Kidney (tissue), 14 donors: ENCODE results near the gene ILKAP. TPM values are rescaled to one million over a fixed set of nuclear protein-coding genes. Genes with fewer than 3 reads are reported as not detected.
A peak's percentile ranks its signal among the peaks of the same experiment; 100 is the strongest.

Experiments used
- DNase-seq, 5 donors: peaks; one replicate each; pipeline ENCODE4 v3.0.0-alpha.2; 2013 to 2020
- FAIRE-seq: peaks from 2 replicates; lab custom pipeline; 2012; peaks lifted over from hg19 to GRCh38; lab: Jason Lieb, UNC
- H3K27ac ChIP-seq, 2 donors: one replicate each; pipeline ENCODE4 v1.7.0; 2013; ENCODE audit warnings: low read depth in 2 of 2, low read length in 2 of 2, inconsistent platforms in 1 of 2
- H3K27me3 ChIP-seq: one replicate; pipeline ENCODE4 v1.7.1; 2013; ENCODE audit warnings: low read length, inconsistent platforms; ENCODE audit not compliant: control insufficient read depth, insufficient read depth
- H3K36me3 ChIP-seq, 3 donors: one replicate each; pipeline versions ENCODE4 v1.7.0 to v1.7.1; 2013; ENCODE audit warnings: low read length in 3 of 3, control low read depth in 1 of 3, inconsistent platforms in 1 of 3; ENCODE audit not compliant: insufficient read depth in 3 of 3, control insufficient read depth in 2 of 3
- H3K4me1 ChIP-seq, 3 donors: one replicate each; pipeline versions ENCODE4 v1.7.0 to v1.7.1; 2013; ENCODE audit warnings: low read length in 3 of 3, inconsistent platforms in 1 of 3, low read depth in 1 of 3; ENCODE audit not compliant: control insufficient read depth in 2 of 3, insufficient read depth in 2 of 3
- H3K4me3 ChIP-seq, 3 donors: one replicate each; pipeline versions ENCODE4 v1.7.0 to v1.8.1; 2013; ENCODE audit warnings: low read length in 3 of 3, control low read depth in 1 of 3, inconsistent platforms in 1 of 3
- H3K9ac ChIP-seq, 3 donors: one replicate each; pipeline versions ENCODE4 v1.7.0 to v1.7.1; 2013; ENCODE audit warnings: low read length in 3 of 3, control low read depth in 1 of 3, inconsistent platforms in 1 of 3
- H3K9me3 ChIP-seq, 3 donors: one replicate each; pipeline versions ENCODE4 v1.7.0 to v1.7.1; 2013; ENCODE audit warnings: low read length in 3 of 3, control low read depth in 1 of 3, inconsistent platforms in 1 of 3; ENCODE audit not compliant: control insufficient read depth in 2 of 3, insufficient read depth in 1 of 3
- intact Hi-C: fragments of 100-400 bp; cut with DNase I; formaldehyde crosslinking; loops from one replicate; pipeline ENCODE4 v1.11.1; 2022
- polyA plus RNA-seq: library from polyadenylated mRNA; stranded (reverse); fragments of 350-450 nt; fragmentation: Illumina TruSeq; extraction: RNeasy Lipid Tissue Mini Kit (QIAGEN cat#74804); gene quantifications from one replicate; pipeline ENCODE4 v1.2.3, GENCODE V29; 2014; ENCODE audit warnings: low read depth, low replicate concordance; ENCODE audit not compliant: insufficient read depth
- total RNA-seq: library from RNA; stranded (reverse); fragmentation: NEBNext Ultra II Directional; extraction: Animal tissue kit (Norgen Biotek cat#: 25700); gene quantifications from one replicate; pipeline ENCODE4 v1.2.1, GENCODE V29; 2021
- TF ChIP-seq, protein P1 (sequence below): IDR thresholded peaks from 3 replicates; pipeline ENCODE4 v1.5.1; 2012; ENCODE audit warnings: mild to moderate bottlenecking, moderate library complexity, borderline replicate concordance; ENCODE audit not compliant: insufficient read depth; ENCODE audit errors: extremely low read depth
- donor health status: control.
- donor health status: control.
- donor health status: control.
- donor health status: control.
- donor health status: control.
- donor health status: DM: yes; HTN: yes; CAD: no.
- donor health status: Normal renal cell carcinoma (clear cell type).

Gene ILKAP
- total and polyA plus RNA-seq, 2 donors from 2014 or later = 38.4 to 47.7 TPM

DNA sequence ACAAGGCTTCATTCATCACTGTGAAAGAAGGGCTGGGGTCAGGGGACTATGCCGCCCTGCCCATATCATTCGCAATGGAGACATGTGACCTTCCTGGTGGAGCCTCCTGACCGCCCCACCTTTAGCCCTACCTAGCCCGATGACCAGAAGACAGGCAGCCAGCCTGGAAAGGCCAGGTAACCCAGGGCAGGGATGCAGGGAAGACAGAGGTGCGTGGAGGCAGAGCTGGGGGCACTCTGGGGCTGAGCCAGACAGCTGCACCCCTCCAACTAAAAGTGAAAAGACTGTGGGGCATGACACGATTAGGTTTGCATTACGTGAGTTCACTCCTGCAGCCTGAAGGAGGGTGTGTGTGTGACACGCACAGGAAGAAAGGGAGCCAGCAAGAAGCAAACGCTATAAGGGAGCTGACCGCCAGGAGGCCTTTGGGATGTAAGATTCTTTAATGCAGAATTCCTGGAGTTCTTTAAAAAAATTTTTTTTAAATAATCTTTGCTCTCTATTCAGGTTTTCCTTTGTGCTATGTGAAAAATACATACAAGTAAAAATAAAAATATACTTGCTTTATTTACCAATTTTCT lies 40.1 kb upstream of the ILKAP start:
- FAIRE-seq (no peak), DNase-seq (no peak)
- TF ChIP-seq, protein P1, sequence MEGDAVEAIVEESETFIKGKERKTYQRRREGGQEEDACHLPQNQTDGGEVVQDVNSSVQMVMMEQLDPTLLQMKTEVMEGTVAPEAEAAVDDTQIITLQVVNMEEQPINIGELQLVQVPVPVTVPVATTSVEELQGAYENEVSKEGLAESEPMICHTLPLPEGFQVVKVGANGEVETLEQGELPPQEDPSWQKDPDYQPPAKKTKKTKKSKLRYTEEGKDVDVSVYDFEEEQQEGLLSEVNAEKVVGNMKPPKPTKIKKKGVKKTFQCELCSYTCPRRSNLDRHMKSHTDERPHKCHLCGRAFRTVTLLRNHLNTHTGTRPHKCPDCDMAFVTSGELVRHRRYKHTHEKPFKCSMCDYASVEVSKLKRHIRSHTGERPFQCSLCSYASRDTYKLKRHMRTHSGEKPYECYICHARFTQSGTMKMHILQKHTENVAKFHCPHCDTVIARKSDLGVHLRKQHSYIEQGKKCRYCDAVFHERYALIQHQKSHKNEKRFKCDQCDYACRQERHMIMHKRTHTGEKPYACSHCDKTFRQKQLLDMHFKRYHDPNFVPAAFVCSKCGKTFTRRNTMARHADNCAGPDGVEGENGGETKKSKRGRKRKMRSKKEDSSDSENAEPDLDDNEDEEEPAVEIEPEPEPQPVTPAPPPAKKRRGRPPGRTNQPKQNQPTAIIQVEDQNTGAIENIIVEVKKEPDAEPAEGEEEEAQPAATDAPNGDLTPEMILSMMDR = no peak
- Histone ChIP-seq H3K9ac (no peak overlapping the region), H3K4me1 (peaks cover 0 to 14% (median 10%) of the 10 kb centered on the region in 3 donors), H3K4me3 (no peak overlapping the region), H3K27me3 (no peaks in the 10 kb centered on the region), H3K36me3 (peaks cover 0 to 14% (median 9%) of the 10 kb centered on the region in 3 donors), H3K27ac (no peak overlapping the region), H3K9me3 (no peaks in the 10 kb centered on the region)
- intact Hi-C loops = no loop called here

DNA sequence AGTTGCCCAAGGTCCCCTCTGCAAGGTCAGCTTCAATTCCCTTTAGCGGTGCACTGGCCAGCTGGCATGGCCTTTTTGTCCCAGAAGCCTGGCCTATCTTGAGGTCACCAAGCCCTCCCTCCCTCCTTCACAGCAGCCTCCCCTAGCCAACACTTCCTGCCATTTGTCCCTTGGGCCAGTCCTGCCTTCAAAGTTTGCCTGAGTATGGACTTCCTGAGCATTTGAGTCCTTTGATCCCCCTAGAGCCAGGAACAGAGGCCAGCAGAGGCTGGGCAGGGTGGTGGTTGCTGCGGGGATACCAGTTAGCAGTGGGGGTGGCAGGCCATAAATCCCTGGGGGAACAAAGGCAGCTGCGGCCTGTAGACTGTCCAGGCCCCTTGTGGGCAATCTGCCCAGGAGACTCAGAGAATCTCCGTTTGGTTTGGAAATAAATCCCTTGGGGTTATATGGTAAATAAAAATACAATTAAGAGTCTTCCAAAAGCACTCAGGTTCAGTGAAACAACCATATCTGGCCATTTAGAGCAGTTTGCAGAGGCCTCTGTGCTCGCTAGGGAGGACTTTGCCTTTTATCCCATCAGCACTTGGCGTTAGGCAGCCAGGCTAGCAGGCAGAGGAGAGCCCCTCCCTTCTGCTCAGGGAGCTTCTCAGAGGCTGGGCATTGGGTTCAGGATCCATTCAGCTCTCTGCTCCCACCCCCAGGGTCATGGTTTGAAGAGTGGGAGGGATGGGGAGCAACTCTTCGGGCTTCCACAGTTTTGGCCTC lies 39.4 kb upstream of the ILKAP start:
- Histone ChIP-seq H3K9me3 (no peaks in the 10 kb centered on the region), H3K9ac (no peak overlapping the region), H3K27me3 (no peaks in the 10 kb centered on the region), H3K36me3 (peaks cover 0 to 12% (median 9%) of the 10 kb centered on the region in 3 donors), H3K27ac (peak overlapping the region; percentile 12 to 55), H3K4me3 (no peak overlapping the region), H3K4me1 (peaks cover 0 to 14% (median 10%) of the 10 kb centered on the region in 3 donors)
- DNase-seq (peak in 2 of 5 donors; percentile 47 to 51), FAIRE-seq (no peak)
- TF ChIP-seq, protein P1 = no peak
- intact Hi-C loops = no loop called here

DNA sequence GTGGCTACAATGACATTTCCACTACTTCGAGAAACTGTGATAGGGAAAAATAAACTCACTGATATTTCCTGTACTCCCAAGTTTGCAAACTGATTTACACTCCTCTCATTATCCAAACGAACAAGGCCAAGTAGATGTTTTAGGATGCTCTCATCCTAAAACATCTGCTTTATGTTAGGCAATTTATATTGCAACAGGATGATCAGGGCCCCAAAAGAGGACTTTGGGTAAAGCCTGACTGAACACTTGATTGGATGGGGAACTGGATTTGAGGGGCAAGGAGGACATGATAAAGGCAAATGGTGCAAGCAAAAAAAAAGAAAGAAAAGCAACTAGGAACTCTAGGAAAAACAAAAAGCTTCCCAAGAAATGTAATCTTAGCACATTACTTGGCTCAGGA lies 38.5 kb upstream of the ILKAP start:
- H3K27ac ChIP-seq = no peak overlapping the region
- H3K27me3 ChIP-seq = peaks cover 3% of the 10 kb centered on the region
- no peak overlapping the region for H3K4me3 ChIP-seq
- DNase-seq = no peak
- H3K9me3 ChIP-seq = no peaks in the 10 kb centered on the region
- no peak for FAIRE-seq
- TF ChIP-seq, protein P1 = no peak
- H3K9ac ChIP-seq = no peak overlapping the region
- H3K36me3 ChIP-seq = peaks cover 0 to 9% (median 8%) of the 10 kb centered on the region in 3 donors
- peaks cover 0 to 14% (median 10%) of the 10 kb centered on the region in 3 donors for H3K4me1 ChIP-seq
- intact Hi-C loops = no loop called here
